IMR-90 (cell line): ENCODE data around the gene ERBB4.

Experiments
- BHLHE40 ChIP-seq: fragments of 150-350 bp; IDR thresholded peaks from 2 replicates; pipeline ENCODE4 v1.6.1; 2016; ENCODE audit warnings: mild to moderate bottlenecking, low read depth, low read length
- CEBPB ChIP-seq: IDR thresholded peaks from 2 replicates; pipeline ENCODE4 v1.6.1; 2012; ENCODE audit warnings: low read depth, low read length, improper control_type of control experiment
- CHD1 ChIP-seq: IDR thresholded peaks from 2 replicates; pipeline ENCODE4 v1.6.1; 2012; ENCODE audit warnings: low read depth, low read length, improper control_type of control experiment
- CTCF ChIP-seq: conservative IDR thresholded peaks from 2 replicates; pipeline ENCODE4 v1.5.1; 2012; ENCODE audit warnings: mild to moderate bottlenecking, low read depth, low read length, improper control_type of control experiment
- FOS ChIP-seq: fragments of 150-350 bp; IDR thresholded peaks from 2 replicates; pipeline ENCODE4 v1.6.1; 2016; ENCODE audit warnings: low read depth, low read length
- MAFK ChIP-seq: IDR thresholded peaks from 2 replicates; pipeline ENCODE4 v1.6.1; 2012; ENCODE audit warnings: low read depth, low read length, improper control_type of control experiment
- MAZ ChIP-seq: IDR thresholded peaks from 2 replicates; pipeline ENCODE4 v1.6.1; 2012; ENCODE audit warnings: low read depth, mild to moderate bottlenecking, low read length, improper control_type of control experiment, moderate library complexity, borderline replicate concordance
- MXI1 ChIP-seq: IDR thresholded peaks from 2 replicates; pipeline ENCODE4 v1.6.1; 2012; ENCODE audit warnings: low read depth, mild to moderate bottlenecking, low read length, moderate library complexity, borderline replicate concordance
- POLR2A ChIP-seq: IDR thresholded peaks from 2 replicates; pipeline ENCODE4 v1.6.1; 2012; ENCODE audit warnings: mild to moderate bottlenecking, low read depth, low read length
- RAD21 ChIP-seq: IDR thresholded peaks from 2 replicates; pipeline ENCODE4 v1.6.1; 2012; ENCODE audit warnings: low read length, improper control_type of control experiment
- RCOR1 ChIP-seq: IDR thresholded peaks from 2 replicates; pipeline ENCODE4 v1.6.1; 2012; ENCODE audit warnings: mild to moderate bottlenecking, low read length, improper control_type of control experiment; ENCODE audit not compliant: insufficient replicate concordance
- RFX5 ChIP-seq: IDR thresholded peaks from 2 replicates; pipeline ENCODE4 v1.8.0; 2012; ENCODE audit warnings: low read depth, mild to moderate bottlenecking, low read length, moderate library complexity
- SMC3 ChIP-seq: fragments of 150-350 bp; IDR thresholded peaks from 2 replicates; pipeline ENCODE4 v1.6.1; 2016; ENCODE audit warnings: low read depth, mild to moderate bottlenecking, antibody characterized with exemption, low read length, moderate library complexity
- USF2 ChIP-seq: fragments of 150-350 bp; IDR thresholded peaks from 2 replicates; pipeline ENCODE4 v1.6.1; 2017; ENCODE audit warnings: mild to moderate bottlenecking, antibody characterized with exemption, low read length, low read depth

DNA sequence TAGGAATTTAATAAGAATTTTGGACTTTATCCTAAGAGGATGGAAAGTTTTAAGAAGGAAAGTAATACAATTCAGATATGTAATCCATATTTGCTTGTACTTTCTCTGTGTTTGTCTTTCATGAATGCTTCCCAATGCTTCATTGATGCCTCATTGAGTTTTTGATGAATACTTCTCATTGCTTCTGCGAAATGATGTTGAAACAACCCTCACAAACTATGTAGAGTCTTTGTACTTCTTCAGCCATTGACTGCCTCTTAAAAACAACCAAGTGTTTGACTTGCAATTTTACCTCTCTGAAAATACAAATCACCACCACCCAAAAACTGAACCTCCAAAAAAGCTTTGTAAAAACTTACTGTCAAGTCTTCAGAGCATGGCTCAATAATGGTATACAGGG, 424.1 kb downstream of the ERBB4 start:
- TF ChIP-seq CTCF (no peak), RFX5 (no peak), RAD21 (no peak), POLR2A (no peak), MAFK (no peak), MAZ (no peak), FOS (no peak), MXI1 (no peak), BHLHE40 (no peak), CHD1 (no peak), USF2 (no peak), RCOR1 (no peak), CEBPB (no peak), SMC3 (no peak)
